ENCODE measurements around the gene WDFY4. TPM values are rescaled to one million over a fixed set of nuclear protein-coding genes. Genes with fewer than 3 reads are reported as not detected.

WDFY4 gene
- total and polyA plus RNA-seq, 5 donors, result 0.57 to 4.4 (median 2.4) TPM

DNA sequence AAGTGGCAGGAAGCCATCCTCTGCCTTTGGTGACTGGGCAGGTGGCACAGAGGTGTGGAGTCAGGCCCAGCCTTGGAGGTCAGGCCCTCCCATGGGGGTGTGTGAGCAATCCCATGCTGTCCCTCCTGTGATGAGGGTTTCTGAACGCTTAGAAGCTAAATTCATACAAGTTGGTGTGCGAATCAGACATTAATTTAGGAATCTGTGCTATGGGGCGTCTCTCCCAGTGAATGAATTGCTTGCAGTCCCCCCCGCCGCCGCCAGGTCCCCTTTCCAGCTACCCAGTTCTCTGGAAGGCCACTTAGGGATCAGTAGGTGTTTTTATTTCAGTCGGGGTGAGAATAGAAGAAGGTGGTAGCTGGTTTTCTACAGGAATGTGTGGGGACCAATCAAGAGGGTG lies 217.4 kb downstream of the WDFY4 start:
- ATAC-seq (no peak), DNase-seq (no peak)
- no peaks in the 10 kb centered on the region for H3K4me1 ChIP-seq (ENCODE audit: control insufficient read depth, insufficient read depth, low read length)
- H3K27ac ChIP-seq (ENCODE audit: low read length), result no peak overlapping the region
- H3K4me3 ChIP-seq (ENCODE audit: low read length), result no peak overlapping the region
- H3K9me3 ChIP-seq (ENCODE audit: control insufficient read depth, low read length), result no peaks in the 10 kb centered on the region
- no peaks in the 10 kb centered on the region for H3K27me3 ChIP-seq (ENCODE audit: control insufficient read depth, insufficient read depth)
- intact Hi-C loops (cut with DNase I), result no loop called here
- WGBS, result 87% methylated on average over 7 of the region's 7 CpGs

DNA sequence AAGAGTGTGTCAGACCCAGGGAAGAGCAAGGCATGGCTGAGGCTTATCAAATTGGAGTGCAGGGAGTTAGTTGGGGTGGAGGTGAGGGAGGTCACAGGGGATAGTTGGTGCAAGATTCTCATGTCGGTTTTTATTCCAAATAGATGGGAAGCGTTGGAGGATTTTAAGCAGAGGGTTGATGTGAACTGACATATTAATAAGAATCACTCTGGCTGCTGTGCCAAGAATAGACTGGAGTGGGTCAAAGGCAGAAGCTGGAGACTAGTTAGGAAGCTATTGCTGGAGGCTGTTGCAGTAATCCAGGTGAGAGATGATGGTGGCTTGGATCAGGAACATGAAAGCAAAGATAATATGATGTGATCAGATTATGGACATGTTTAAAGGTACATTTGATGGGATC lies 218.5 kb downstream of the WDFY4 start:
- Histone ChIP-seq H3K4me3 (ENCODE audit: low read length) (no peak overlapping the region), H3K4me1 (ENCODE audit: control insufficient read depth, insufficient read depth, low read length) (no peaks in the 10 kb centered on the region), H3K27ac (ENCODE audit: low read length) (no peak overlapping the region), H3K9me3 (ENCODE audit: control insufficient read depth, low read length) (no peaks in the 10 kb centered on the region), H3K27me3 (ENCODE audit: control insufficient read depth, insufficient read depth) (no peaks in the 10 kb centered on the region)
- DNase-seq (no peak), ATAC-seq (no peak)
- 63% methylated on average over 2 of the region's 2 CpGs for WGBS
- intact Hi-C loops (cut with DNase I), result no loop called here

DNA sequence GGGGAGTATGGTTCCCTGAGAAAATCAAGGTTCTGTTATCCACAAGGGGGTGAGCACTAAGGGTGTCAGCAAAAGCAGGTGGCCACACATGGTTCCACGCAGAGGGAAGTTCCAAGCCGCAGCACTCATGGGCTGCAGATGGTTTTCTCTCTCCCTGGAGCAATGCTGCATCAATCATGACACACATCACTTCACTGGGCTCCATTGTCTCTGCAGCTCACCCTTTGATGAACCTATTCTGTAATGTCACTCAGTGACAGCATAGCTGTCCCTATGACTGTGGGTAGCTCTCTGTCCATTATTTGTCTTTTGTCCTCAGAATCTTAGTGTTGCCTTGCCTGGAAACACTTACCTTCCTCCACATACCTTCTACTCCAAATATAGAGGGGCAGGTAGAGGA lies 220.2 kb downstream of the WDFY4 start:
- Histone ChIP-seq H3K4me3 (ENCODE audit: low read length) (no peak overlapping the region), H3K27ac (ENCODE audit: low read length) (no peak overlapping the region), H3K27me3 (ENCODE audit: control insufficient read depth, insufficient read depth) (no peaks in the 10 kb centered on the region), H3K9me3 (ENCODE audit: control insufficient read depth, low read length) (no peaks in the 10 kb centered on the region), H3K4me1 (ENCODE audit: control insufficient read depth, insufficient read depth, low read length) (no peaks in the 10 kb centered on the region)
- DNase-seq (no peak), ATAC-seq (no peak)
- WGBS, result 83% methylated on average over 2 of the region's 2 CpGs
- intact Hi-C loops (cut with DNase I), result no loop called here

DNA sequence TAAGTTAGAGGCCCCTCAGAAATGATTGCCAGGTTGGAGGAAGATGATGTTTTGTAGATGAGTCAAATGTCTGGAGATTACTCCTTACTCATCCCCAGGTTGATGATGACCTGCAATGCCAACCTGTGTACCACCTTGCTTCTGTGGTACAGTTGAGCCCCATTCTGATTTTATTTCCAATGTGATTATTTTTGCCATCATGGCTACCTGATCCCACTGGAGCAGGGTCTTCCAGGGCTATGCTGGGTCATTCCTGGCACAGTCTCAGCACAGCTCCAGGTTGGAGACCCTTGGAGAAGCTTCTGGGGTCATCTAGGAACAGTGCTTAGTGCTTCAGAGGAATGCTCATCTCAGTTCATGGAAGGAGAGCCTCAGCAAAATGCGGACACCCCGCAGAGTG lies 220.6 kb downstream of the WDFY4 start:
- DNase-seq (no peak), ATAC-seq (no peak)
- intact Hi-C loops (cut with DNase I), result no loop called here
- Histone ChIP-seq H3K27ac (ENCODE audit: low read length) (no peak overlapping the region), H3K4me1 (ENCODE audit: control insufficient read depth, insufficient read depth, low read length) (no peaks in the 10 kb centered on the region), H3K4me3 (ENCODE audit: low read length) (no peak overlapping the region), H3K27me3 (ENCODE audit: control insufficient read depth, insufficient read depth) (no peaks in the 10 kb centered on the region), H3K9me3 (ENCODE audit: control insufficient read depth, low read length) (no peaks in the 10 kb centered on the region)
- 97% methylated on average over 2 of the region's 2 CpGs for WGBS

DNA sequence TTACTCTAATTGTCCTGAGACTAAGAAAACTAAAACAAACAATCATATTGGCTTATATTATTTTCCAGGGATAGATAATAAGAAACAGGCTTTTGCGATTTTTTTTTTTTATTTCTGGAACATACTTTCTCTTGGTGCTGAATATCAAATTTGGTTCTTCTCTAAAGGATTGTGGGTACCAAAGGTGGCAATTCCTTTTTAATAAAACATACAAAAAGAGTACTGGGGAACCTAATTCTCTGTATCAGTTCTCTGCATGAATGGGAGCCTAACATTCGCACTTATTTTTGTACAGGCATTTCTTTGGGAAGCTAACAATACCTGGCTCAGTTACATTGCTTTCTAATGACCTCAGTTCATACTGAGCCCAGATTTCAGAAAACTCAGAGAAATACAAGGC lies 222.2 kb downstream of the WDFY4 start:
- no peaks in the 10 kb centered on the region for H3K4me1 ChIP-seq (ENCODE audit: control insufficient read depth, insufficient read depth, low read length)
- H3K27me3 ChIP-seq (ENCODE audit: control insufficient read depth, insufficient read depth), result no peaks in the 10 kb centered on the region
- WGBS, result 67% methylated on average over 2 of the region's 2 CpGs
- no peak overlapping the region for H3K4me3 ChIP-seq (ENCODE audit: low read length)
- DNase-seq, result no peak
- no peak overlapping the region for H3K27ac ChIP-seq (ENCODE audit: low read length)
- ATAC-seq, result no peak
- intact Hi-C loops (cut with DNase I), result no loop called here
- H3K9me3 ChIP-seq (ENCODE audit: control insufficient read depth, low read length), result no peaks in the 10 kb centered on the region

DNA sequence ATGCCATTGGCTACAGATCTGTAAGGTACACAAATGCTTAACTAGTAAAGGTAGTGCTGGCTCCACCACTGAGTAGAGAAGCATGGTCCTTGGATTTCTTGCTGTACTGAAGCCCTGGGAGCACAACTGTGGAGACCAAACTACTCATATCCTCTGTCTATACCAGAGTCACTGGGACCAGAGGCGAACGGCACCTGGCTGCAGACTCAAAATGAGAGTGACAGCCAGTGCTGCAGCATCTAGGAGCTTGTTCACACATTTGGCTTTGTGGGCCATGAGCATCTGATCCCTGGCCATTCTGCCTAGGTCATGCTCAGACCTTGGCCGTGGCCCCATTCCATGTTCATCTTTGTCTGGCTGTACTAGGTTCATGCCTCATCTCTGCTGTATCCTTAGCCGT lies 223.1 kb downstream of the WDFY4 start:
- intact Hi-C loops (cut with DNase I), result no loop called here
- no peak for ATAC-seq
- H3K27ac ChIP-seq (ENCODE audit: low read length), result no peak overlapping the region
- no peaks in the 10 kb centered on the region for H3K4me1 ChIP-seq (ENCODE audit: control insufficient read depth, insufficient read depth, low read length)
- no peaks in the 10 kb centered on the region for H3K9me3 ChIP-seq (ENCODE audit: control insufficient read depth, low read length)
- DNase-seq, result no peak
- WGBS, result 81% methylated on average over 4 of the region's 4 CpGs
- no peaks in the 10 kb centered on the region for H3K27me3 ChIP-seq (ENCODE audit: control insufficient read depth, insufficient read depth)
- no peak overlapping the region for H3K4me3 ChIP-seq (ENCODE audit: low read length)

DNA sequence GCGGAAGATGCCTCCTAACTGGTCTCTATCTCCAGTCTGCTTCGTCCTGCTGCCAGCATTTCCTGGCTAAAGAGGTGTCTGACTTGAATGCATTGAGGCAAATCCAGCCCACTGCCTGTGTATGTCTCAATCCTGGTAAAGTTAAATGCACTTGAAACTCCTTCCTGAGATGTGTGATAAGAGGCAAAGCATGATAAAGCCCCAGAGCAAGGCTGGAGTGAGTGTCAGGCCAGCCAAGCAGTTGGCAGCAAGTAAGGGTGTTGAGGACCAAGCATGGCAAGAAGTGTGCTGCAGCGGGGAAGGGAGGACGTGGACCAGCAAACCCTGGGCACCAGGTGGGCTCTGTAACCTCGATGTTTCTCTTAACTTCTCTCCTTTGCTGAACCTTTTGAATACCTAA lies 225.9 kb downstream of the WDFY4 start:
- 58% methylated on average over 5 of the region's 5 CpGs for WGBS
- ATAC-seq, result no peak

DNA sequence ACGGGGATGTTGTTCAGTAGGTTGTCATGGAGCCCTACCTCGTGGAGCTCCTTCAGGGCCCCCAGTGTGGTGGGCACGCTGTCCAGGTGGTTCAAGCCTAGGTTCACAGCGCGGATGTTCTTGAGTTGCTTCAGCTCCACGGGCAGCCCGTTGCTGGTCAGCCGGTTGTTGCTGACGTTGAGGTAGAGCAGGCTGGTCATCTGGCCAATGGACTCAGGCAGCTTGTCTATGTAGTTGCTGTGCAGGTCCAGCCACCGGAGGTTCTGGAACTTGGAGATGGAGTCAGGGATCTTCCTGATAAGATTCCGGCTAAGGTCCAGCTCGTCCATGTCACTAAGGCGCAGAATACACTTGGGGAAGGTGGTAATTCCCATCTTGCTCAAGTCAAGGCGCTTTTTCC lies 229.0 kb downstream of the WDFY4 start:
- intact Hi-C loops (cut with DNase I), result no loop called here
- H3K9me3 ChIP-seq (ENCODE audit: control insufficient read depth, low read length), result no peaks in the 10 kb centered on the region
- 83% methylated on average over 14 of the region's 14 CpGs for WGBS
- no peak for ATAC-seq
- no peaks in the 10 kb centered on the region for H3K27me3 ChIP-seq (ENCODE audit: control insufficient read depth, insufficient read depth)
- no peak for DNase-seq
- no peak overlapping the region for H3K27ac ChIP-seq (ENCODE audit: low read length)
- no peaks in the 10 kb centered on the region for H3K4me1 ChIP-seq (ENCODE audit: control insufficient read depth, insufficient read depth, low read length)
- H3K4me3 ChIP-seq (ENCODE audit: low read length), result no peak overlapping the region

More for the DNA sequence above, 225.9 kb downstream of the WDFY4 start:
- intact Hi-C loops (cut with DNase I), result no loop called here
- no peaks in the 10 kb centered on the region for H3K9me3 ChIP-seq (ENCODE audit: control insufficient read depth, low read length)
- H3K27ac ChIP-seq (ENCODE audit: low read length), result no peak overlapping the region
- no peak for DNase-seq
- no peaks in the 10 kb centered on the region for H3K27me3 ChIP-seq (ENCODE audit: control insufficient read depth, insufficient read depth)
- H3K4me3 ChIP-seq (ENCODE audit: low read length), result no peak overlapping the region
- no peaks in the 10 kb centered on the region for H3K4me1 ChIP-seq (ENCODE audit: control insufficient read depth, insufficient read depth, low read length)

DNA sequence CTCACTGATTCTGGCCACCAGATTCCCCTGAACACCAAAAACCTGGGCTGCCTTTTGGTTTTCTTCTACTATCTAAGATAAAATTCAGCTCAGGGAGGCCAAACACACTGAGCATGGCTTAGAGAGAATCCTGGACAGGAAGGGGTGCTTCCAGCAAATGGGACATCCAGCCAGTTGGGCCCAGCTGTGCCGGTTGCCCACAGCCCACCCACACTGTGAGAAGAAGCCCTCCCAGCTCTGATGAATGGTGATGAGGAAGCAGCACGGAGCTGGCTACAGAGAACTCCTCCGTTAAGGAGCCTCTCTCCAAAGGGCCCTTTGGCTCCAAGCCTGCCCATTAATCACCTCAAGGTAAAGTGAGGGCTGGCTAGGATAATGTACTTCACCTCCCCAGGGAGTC lies 239.1 kb downstream of the WDFY4 start:
- H3K27ac ChIP-seq (ENCODE audit: low read length), result no peak overlapping the region
- no peak overlapping the region for H3K4me3 ChIP-seq (ENCODE audit: low read length)
- intact Hi-C loops (cut with DNase I), result no loop called here
- no peak for ATAC-seq
- no peaks in the 10 kb centered on the region for H3K9me3 ChIP-seq (ENCODE audit: control insufficient read depth, low read length)
- no peaks in the 10 kb centered on the region for H3K4me1 ChIP-seq (ENCODE audit: control insufficient read depth, insufficient read depth, low read length)
- 54% methylated on average over 3 of the region's 3 CpGs for WGBS
- no peaks in the 10 kb centered on the region for H3K27me3 ChIP-seq (ENCODE audit: control insufficient read depth, insufficient read depth)
- no peak for DNase-seq

DNA sequence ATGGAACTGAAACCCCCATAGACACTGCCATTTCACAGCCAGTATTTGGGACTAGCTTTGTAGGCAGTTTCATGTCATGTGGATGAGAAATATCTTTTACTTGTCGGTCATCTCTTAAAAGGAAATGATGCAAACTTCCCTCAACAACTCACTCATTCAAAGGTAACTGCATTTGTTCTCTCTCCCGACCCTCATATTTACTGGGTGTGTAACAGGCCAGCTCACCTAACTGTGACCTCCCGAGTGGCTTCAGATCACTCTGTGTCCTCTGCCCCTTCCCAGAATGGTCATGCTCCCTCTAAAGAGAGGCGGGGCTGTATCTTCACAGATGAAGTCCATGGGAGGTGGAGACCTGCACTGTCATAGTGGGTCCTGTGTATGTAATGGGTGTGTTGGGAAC lies 240.3 kb downstream of the WDFY4 start:
- ATAC-seq (no peak), DNase-seq (no peak)
- H3K4me1 ChIP-seq (ENCODE audit: control insufficient read depth, insufficient read depth, low read length), result no peaks in the 10 kb centered on the region
- H3K27me3 ChIP-seq (ENCODE audit: control insufficient read depth, insufficient read depth), result no peaks in the 10 kb centered on the region
- 81% methylated on average over 4 of the region's 4 CpGs for WGBS
- H3K27ac ChIP-seq (ENCODE audit: low read length), result no peak overlapping the region
- no peak overlapping the region for H3K4me3 ChIP-seq (ENCODE audit: low read length)
- no peaks in the 10 kb centered on the region for H3K9me3 ChIP-seq (ENCODE audit: control insufficient read depth, low read length)
- intact Hi-C loops (cut with DNase I), result no loop called here

DNA sequence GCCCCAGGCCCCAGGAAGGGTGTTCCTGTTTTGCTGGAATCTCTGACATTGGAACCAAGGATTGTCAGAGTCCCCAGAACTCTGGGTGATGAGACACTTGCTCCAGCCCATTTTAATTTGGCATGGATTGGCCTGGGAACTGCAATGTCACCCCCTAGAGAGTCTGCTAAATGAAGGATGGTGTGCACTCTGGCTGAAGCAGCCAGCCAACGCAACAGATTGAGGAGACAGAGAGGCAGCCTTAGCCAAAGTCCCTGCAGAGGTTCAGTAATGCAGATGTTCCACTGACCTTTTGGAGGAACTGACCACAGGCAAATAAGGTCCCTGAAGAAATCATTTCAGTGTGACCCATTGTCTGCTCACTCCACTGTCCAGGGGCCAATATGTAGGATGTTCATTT lies 241.6 kb downstream of the WDFY4 start:
- 75% methylated on average over 1 of the region's 1 CpG for WGBS

DNA sequence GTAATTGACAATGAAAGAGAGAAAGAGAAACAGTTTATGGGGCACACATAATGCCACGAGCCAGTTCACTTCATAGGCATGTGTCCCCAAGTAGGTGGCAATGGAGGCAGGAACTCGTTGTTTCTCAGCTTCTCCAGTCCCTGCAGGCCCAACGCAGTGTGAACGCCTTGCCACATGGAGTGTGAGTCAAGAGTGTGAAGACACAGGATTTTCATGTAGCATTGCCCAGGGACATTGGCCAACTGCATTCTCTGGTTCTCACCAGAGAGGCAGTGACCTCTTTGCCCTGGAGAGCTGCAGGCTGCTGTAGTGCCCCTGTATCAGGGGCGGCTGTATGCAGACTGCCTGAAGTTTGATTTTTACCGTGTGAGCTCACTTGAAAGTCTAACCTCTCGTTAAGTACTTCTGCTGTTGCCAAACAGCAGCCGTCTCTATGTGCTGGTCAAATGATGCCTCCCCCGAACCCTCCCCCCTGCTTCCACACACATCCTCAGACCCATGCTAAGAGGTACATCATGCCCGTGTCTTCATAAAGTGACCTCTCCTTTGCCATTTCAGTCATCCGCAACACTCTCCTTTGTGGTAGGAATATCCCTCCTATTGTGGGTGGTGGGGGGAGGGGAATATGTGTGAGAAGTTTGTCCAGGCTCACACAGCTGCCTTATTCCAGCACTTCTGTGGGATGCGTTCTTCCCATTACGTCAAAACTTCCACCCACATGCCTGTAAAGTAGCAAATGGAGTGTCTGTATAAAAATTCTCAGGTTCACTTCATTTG lies 242.3 kb downstream of the WDFY4 start:
- no peaks in the 10 kb centered on the region for H3K9me3 ChIP-seq (ENCODE audit: control insufficient read depth, low read length)
- no peaks in the 10 kb centered on the region for H3K27me3 ChIP-seq (ENCODE audit: control insufficient read depth, insufficient read depth)
- DNase-seq (no peak), ATAC-seq (no peak)
- no peak overlapping the region for H3K4me3 ChIP-seq (ENCODE audit: low read length)
- no peak overlapping the region for H3K27ac ChIP-seq (ENCODE audit: low read length)
- H3K4me1 ChIP-seq (ENCODE audit: control insufficient read depth, insufficient read depth, low read length), result no peaks in the 10 kb centered on the region
- intact Hi-C loops (cut with DNase I), result no loop called here
- 75% methylated on average over 13 of the region's 13 CpGs for WGBS

More for the DNA sequence above, 241.6 kb downstream of the WDFY4 start:
- H3K9me3 ChIP-seq (ENCODE audit: control insufficient read depth, low read length), result no peaks in the 10 kb centered on the region
- no peak overlapping the region for H3K27ac ChIP-seq (ENCODE audit: low read length)
- H3K4me1 ChIP-seq (ENCODE audit: control insufficient read depth, insufficient read depth, low read length), result no peaks in the 10 kb centered on the region
- no peak for ATAC-seq
- H3K27me3 ChIP-seq (ENCODE audit: control insufficient read depth, insufficient read depth), result no peaks in the 10 kb centered on the region
- intact Hi-C loops (cut with DNase I), result no loop called here
- H3K4me3 ChIP-seq (ENCODE audit: low read length), result no peak overlapping the region
- no peak for DNase-seq
